Germinal center (tissue), 1 donor: ENCODE results near the gene SYT1.

Experiments used
- DNase-seq: peaks from one replicate; pipeline ENCODE4 v3.0.0; 2012; ENCODE audit warnings: mixed read lengths, low spot score

SYT1 gene

GRCh38 chr12:79223210-79223609, 358.6 kb downstream of the SYT1 start:
- DNase-seq: no peak

GRCh38 chr12:79223761-79224160, 359.2 kb downstream of the SYT1 start:
- no peak for DNase-seq

- no peak for DNase-seq
These were observed 362.5 kb downstream of the SYT1 start for GRCh38 chr12:79227091-79227490.

- DNase-seq: no peak
These were observed 363.1 kb downstream of the SYT1 start for GRCh38 chr12:79227646-79228045.

GRCh38 chr12:79233341-79233781, 368.8 kb downstream of the SYT1 start:
- no peak for DNase-seq

- DNase-seq: no peak
These were observed 372.3 kb downstream of the SYT1 start for GRCh38 chr12:79236920-79237319.

- no peak for DNase-seq
These were observed 373.7 kb downstream of the SYT1 start for GRCh38 chr12:79238246-79238645.

GRCh38 chr12:79247494-79247893, 382.9 kb downstream of the SYT1 start:
- DNase-seq: no peak

- DNase-seq: no peak
These were observed 385.6 kb downstream of the SYT1 start for GRCh38 chr12:79250186-79250585.

GRCh38 chr12:79250960-79251755, 386.6 kb downstream of the SYT1 start:
- no peak for DNase-seq

GRCh38 chr12:79252358-79253075, 387.9 kb downstream of the SYT1 start:
- no peak for DNase-seq

- DNase-seq: no peak
These were observed 390.7 kb downstream of the SYT1 start for GRCh38 chr12:79255288-79255687.

- no peak for DNase-seq
These were observed 396.3 kb downstream of the SYT1 start for GRCh38 chr12:79260923-79261322.

GRCh38 chr12:79262938-79263337, 398.4 kb downstream of the SYT1 start:
- DNase-seq: no peak

GRCh38 chr12:79266343-79267144, 402.0 kb downstream of the SYT1 start:
- DNase-seq: no peak

GRCh38 chr12:79267580-79267979, 403.0 kb downstream of the SYT1 start:
- DNase-seq: no peak

GRCh38 chr12:79274501-79275064, 410.0 kb downstream of the SYT1 start:
- DNase-seq: no peak

- DNase-seq: no peak
These were observed 411.1 kb downstream of the SYT1 start for GRCh38 chr12:79275631-79276030.

- DNase-seq: no peak
These were observed 418.8 kb downstream of the SYT1 start for GRCh38 chr12:79283364-79283763.

GRCh38 chr12:79288911-79289310, 424.3 kb downstream of the SYT1 start:
- no peak for DNase-seq

- no peak for DNase-seq
These were observed 427.1 kb downstream of the SYT1 start for GRCh38 chr12:79291711-79292110.

- DNase-seq: no peak
These were observed 430.0 kb downstream of the SYT1 start for GRCh38 chr12:79294590-79294989.
